Osteoblast (primary cell): ENCODE measurements around the gene TMED9. TPM values are rescaled to one million over a fixed set of nuclear protein-coding genes. Genes with fewer than 3 reads are reported as not detected.

ENCODE experiments used
- DNase-seq: peaks from one replicate; pipeline ENCODE4 v3.0.0; 2011; ENCODE audit warnings: low spot score, mixed read lengths; ENCODE audit not compliant: insufficient read length; ENCODE audit errors: missing footprints
- H2AFZ ChIP-seq: 2 replicates; pipeline ENCODE4 v1.6.0; 2011; ENCODE audit warnings: mild to moderate bottlenecking, low read length
- H3K27ac ChIP-seq: 2 replicates; pipeline ENCODE4 v1.5.1; 2011; ENCODE audit warnings: mild to moderate bottlenecking, low read depth, low read length, moderate library complexity
- H3K27me3 ChIP-seq: 2 replicates; pipeline ENCODE4 v1.6.0; 2012; ENCODE audit warnings: mild to moderate bottlenecking, control low read depth, inconsistent platforms, low read length, moderate library complexity; ENCODE audit not compliant: insufficient read depth
- H3K36me3 ChIP-seq: 2 replicates; pipeline ENCODE4 v1.5.1; 2011; ENCODE audit warnings: mild to moderate bottlenecking, low read length, control low read depth, moderate library complexity; ENCODE audit not compliant: insufficient read depth
- H3K4me1 ChIP-seq: 2 replicates; pipeline ENCODE4 v1.5.1; 2011; ENCODE audit warnings: mild to moderate bottlenecking, low read length, control low read depth, moderate library complexity; ENCODE audit not compliant: insufficient read depth
- H3K4me2 ChIP-seq: 2 replicates; pipeline ENCODE4 v1.6.0; 2011; ENCODE audit warnings: mild to moderate bottlenecking, low read length; ENCODE audit not compliant: insufficient read depth
- H3K4me3 ChIP-seq: fragments of 200-600 bp; sonication (generic); 3 replicates; pipeline ENCODE4 v1.5.1; 2012; ENCODE audit warnings: mild to moderate bottlenecking, low read length, inconsistent platforms; ENCODE audit not compliant: insufficient read depth
- H3K79me2 ChIP-seq: 2 replicates; pipeline ENCODE4 v1.6.0; 2012; ENCODE audit warnings: mild to moderate bottlenecking, low read length, control low read depth, inconsistent platforms; ENCODE audit not compliant: insufficient read depth
- H3K9me3 ChIP-seq: 2 replicates; pipeline ENCODE4 v1.5.1; 2011; ENCODE audit warnings: low read depth, low read length, control low read depth
- H4K20me1 ChIP-seq: 2 replicates; pipeline ENCODE4 v1.6.0; 2012; ENCODE audit warnings: mild to moderate bottlenecking, low read length, control low read depth; ENCODE audit not compliant: insufficient read depth
- total RNA-seq: library from RNA; depleted of rRNA; stranded (reverse); fragments of >200 nt; gene quantifications from 2 replicates; pipeline ENCODE4 v1.2.3, GENCODE V29; 2012
- TF ChIP-seq, protein P1 (sequence below): IDR thresholded peaks from 2 replicates; pipeline ENCODE4 v1.5.1; 2011; ENCODE audit warnings: mild to moderate bottlenecking, low read depth, low read length, moderate library complexity; ENCODE audit errors: extremely low read depth

The TMED9 gene
- total RNA-seq, 1 donor = 96.6 TPM

DNA sequence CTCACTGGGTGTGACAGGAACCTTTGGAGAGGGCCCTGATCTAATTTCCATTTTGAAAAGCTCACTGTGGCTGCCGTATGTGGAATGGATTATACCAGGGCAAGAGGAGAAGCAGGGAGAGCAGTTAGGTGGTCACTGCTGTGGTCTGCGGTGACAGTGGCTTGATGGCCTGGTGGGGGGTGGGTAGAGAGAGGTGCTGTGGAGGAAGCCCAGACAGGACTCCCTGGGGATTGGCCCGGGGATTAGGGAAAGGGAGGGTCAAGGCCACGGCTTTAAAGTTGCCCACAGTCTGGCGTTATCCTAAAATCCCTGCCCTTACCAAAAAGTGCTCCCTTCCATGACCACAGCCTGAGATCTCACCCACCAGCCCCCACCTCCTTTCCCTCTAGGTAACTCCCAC, 12.7 kb downstream of the TMED9 start:
- H3K79me2 ChIP-seq = peaks cover 23% of the 10 kb centered on the region
- no peak for DNase-seq
- no peaks in the 10 kb centered on the region for H3K27me3 ChIP-seq
- TF ChIP-seq, protein P1, sequence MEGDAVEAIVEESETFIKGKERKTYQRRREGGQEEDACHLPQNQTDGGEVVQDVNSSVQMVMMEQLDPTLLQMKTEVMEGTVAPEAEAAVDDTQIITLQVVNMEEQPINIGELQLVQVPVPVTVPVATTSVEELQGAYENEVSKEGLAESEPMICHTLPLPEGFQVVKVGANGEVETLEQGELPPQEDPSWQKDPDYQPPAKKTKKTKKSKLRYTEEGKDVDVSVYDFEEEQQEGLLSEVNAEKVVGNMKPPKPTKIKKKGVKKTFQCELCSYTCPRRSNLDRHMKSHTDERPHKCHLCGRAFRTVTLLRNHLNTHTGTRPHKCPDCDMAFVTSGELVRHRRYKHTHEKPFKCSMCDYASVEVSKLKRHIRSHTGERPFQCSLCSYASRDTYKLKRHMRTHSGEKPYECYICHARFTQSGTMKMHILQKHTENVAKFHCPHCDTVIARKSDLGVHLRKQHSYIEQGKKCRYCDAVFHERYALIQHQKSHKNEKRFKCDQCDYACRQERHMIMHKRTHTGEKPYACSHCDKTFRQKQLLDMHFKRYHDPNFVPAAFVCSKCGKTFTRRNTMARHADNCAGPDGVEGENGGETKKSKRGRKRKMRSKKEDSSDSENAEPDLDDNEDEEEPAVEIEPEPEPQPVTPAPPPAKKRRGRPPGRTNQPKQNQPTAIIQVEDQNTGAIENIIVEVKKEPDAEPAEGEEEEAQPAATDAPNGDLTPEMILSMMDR = no peak
- H3K36me3 ChIP-seq = peaks cover 6% of the 10 kb centered on the region
- H4K20me1 ChIP-seq = peaks cover 21% of the 10 kb centered on the region
- peaks cover 9% of the 10 kb centered on the region for H3K4me1 ChIP-seq
- no peak overlapping the region for H2AFZ ChIP-seq
- no peak overlapping the region for H3K4me3 ChIP-seq
- no peak overlapping the region for H3K27ac ChIP-seq
- no peaks in the 10 kb centered on the region for H3K9me3 ChIP-seq
- no peak overlapping the region for H3K4me2 ChIP-seq

DNA sequence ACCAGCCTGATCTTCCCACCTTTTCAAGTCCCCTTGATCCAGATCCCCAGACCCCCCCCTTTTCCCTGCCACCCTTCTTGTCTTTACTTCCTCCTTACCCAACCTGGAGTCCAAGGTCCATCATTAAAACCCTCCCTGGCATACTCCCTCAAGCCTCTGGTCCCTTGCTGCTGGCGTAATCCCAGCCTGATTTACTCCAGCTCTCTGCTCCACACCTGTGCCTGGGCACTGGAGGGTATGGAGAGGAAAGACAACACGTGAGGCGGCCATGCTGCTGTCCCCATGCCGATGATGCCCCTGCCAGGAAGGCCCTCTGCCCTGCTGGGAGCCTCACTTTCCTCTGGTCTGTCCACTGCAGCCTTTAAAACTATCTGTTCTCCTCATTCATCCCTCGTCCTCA, 13.1 kb downstream of the TMED9 start:
- Histone ChIP-seq H3K36me3 (peaks cover 6% of the 10 kb centered on the region), H2AFZ (no peak overlapping the region), H3K27me3 (no peaks in the 10 kb centered on the region), H3K4me1 (peaks cover 9% of the 10 kb centered on the region), H3K27ac (no peak overlapping the region), H3K9me3 (no peaks in the 10 kb centered on the region), H3K4me2 (no peak overlapping the region), H4K20me1 (peaks cover 21% of the 10 kb centered on the region), H3K79me2 (peaks cover 23% of the 10 kb centered on the region), H3K4me3 (no peak overlapping the region)
- DNase-seq = peak; percentile 59
- TF ChIP-seq, protein P1 = no peak

DNA sequence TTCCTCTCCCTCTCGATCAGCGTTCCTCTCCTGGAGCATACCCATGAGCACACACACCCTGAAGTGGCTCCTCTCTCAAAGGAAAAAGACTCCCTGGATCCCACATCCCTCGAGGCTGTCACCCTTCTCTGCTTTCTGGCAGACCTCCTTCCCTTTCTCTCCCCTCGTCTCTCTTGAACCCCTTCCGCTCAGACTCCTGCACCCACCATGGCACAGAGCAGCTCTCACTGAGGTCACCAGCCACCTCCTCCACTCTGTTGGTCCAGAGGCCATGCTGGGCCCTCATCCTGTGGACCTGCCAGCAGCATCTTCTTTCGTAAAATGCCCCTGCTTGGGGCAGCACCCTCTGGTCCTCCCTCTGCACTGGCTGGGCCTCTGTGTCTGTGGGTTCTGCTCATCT, 13.7 kb downstream of the TMED9 start:
- Histone ChIP-seq H3K4me3 (no peak overlapping the region), H3K79me2 (peaks cover 18% of the 10 kb centered on the region), H2AFZ (no peak overlapping the region), H3K36me3 (peaks cover 6% of the 10 kb centered on the region), H4K20me1 (peaks cover 21% of the 10 kb centered on the region), H3K27ac (no peak overlapping the region), H3K9me3 (no peaks in the 10 kb centered on the region), H3K27me3 (no peaks in the 10 kb centered on the region), H3K4me1 (peaks cover 6% of the 10 kb centered on the region), H3K4me2 (no peak overlapping the region)
- peak; percentile 43 for DNase-seq
- TF ChIP-seq, protein P1 = no peak

GRCh38 chr5:177606071-177607051, 14.4 kb downstream of the TMED9 start:
- H3K27ac ChIP-seq = no peak overlapping the region
- TF ChIP-seq, protein P1 = no peak
- no peak overlapping the region for H3K4me2 ChIP-seq
- H3K36me3 ChIP-seq = peaks cover 6% of the 10 kb centered on the region
- no peaks in the 10 kb centered on the region for H3K4me1 ChIP-seq
- no peaks in the 10 kb centered on the region for H3K9me3 ChIP-seq
- no peak overlapping the region for H3K4me3 ChIP-seq
- no peak overlapping the region for H2AFZ ChIP-seq
- peaks cover 21% of the 10 kb centered on the region for H4K20me1 ChIP-seq
- peak; percentile 62 for DNase-seq
- H3K27me3 ChIP-seq = no peaks in the 10 kb centered on the region
- H3K79me2 ChIP-seq = peaks cover 11% of the 10 kb centered on the region
